Neural cell (in vitro differentiated cells): Measurements from ENCODE around the gene MGAT5B. TPM values are rescaled to one million over a fixed set of nuclear protein-coding genes. Genes with fewer than 3 reads are reported as not detected.

Experiments
- H2AFZ ChIP-seq: fragments of 200-600, 300-800 bp; sonication (generic), shearing (Covaris generic); 2 replicates; pipeline ENCODE4 v1.6.0; 2014; ENCODE audit warnings: low read depth, mild to moderate bottlenecking, antibody characterized with exemption, low read length, moderate library complexity
- H3F3A ChIP-seq: fragments of 200-600 bp; shearing (Covaris generic); 2 replicates; pipeline ENCODE4 v1.6.1; 2016; ENCODE audit warnings: mild to moderate bottlenecking, moderate library complexity, mixed read lengths, antibody characterized with exemption, low read length; ENCODE audit not compliant: insufficient read depth, poor library complexity, severe bottlenecking
- H3K27ac ChIP-seq: fragments of 200-600, 300-800 bp; sonication (generic), shearing (Covaris generic); 2 replicates; pipeline ENCODE4 v1.5.1; 2014; ENCODE audit warnings: mild to moderate bottlenecking, low read length, moderate library complexity
- H3K27me3 ChIP-seq: fragments of 300-800, 200-600 bp; sonication (generic), shearing (Covaris generic); 2 replicates; pipeline ENCODE4 v1.6.0; 2014; ENCODE audit warnings: mild to moderate bottlenecking, low read depth, low read length, moderate library complexity; ENCODE audit not compliant: insufficient read depth
- H3K36me3 ChIP-seq: fragments of 300-800, 200-600 bp; sonication (generic), shearing (Covaris generic); 2 replicates; pipeline ENCODE4 v1.5.1; 2014; ENCODE audit warnings: mild to moderate bottlenecking, antibody characterized with exemption, low read length, moderate library complexity; ENCODE audit not compliant: insufficient read depth
- H3K4me2 ChIP-seq: fragments of 300-800, 200-600 bp; sonication (generic), shearing (Covaris generic); 2 replicates; pipeline ENCODE4 v1.6.0; 2014; ENCODE audit warnings: mild to moderate bottlenecking, low read length
- H3K4me3 ChIP-seq: fragments of 300-800, 200-600 bp; sonication (generic), shearing (Covaris generic); 2 replicates; pipeline ENCODE4 v1.5.1; 2014; ENCODE audit warnings: mild to moderate bottlenecking, low read length, moderate library complexity
- H3K79me2 ChIP-seq: fragments of 200-600 bp; shearing (Covaris generic); replicated peaks from 2 replicates; pipeline ENCODE4 v1.6.0; 2014; ENCODE audit warnings: mild to moderate bottlenecking, low read length, moderate library complexity; ENCODE audit not compliant: insufficient read depth
- H3K9ac ChIP-seq: fragments of 300-800, 200-600 bp; sonication (generic), shearing (Covaris generic); 2 replicates; pipeline ENCODE4 v1.6.1; 2016; ENCODE audit warnings: mild to moderate bottlenecking, low read length, mixed read lengths
- H3K9me2 ChIP-seq: fragments of 200-600 bp; shearing (Covaris generic); 2 replicates; pipeline ENCODE4 v1.6.1; 2016; ENCODE audit warnings: mild to moderate bottlenecking, low read length, mixed read lengths; ENCODE audit not compliant: insufficient read depth
- H3K9me3 ChIP-seq: fragments of 200-600, 300-800 bp; sonication (generic), shearing (Covaris generic); 2 replicates; pipeline ENCODE4 v1.6.1; 2016; ENCODE audit warnings: mild to moderate bottlenecking, mixed run types, low read length, moderate library complexity, mixed read lengths
- H4K20me1 ChIP-seq: fragments of 200-600 bp; shearing (Covaris generic); 2 replicates; pipeline ENCODE4 v1.6.1; 2016; ENCODE audit warnings: mild to moderate bottlenecking, mixed run types; ENCODE audit not compliant: insufficient read depth
- EP300 ChIP-seq: fragments of 450-650 bp; conservative IDR thresholded peaks from 2 replicates; pipeline ENCODE4 v1.6.1; 2014; ENCODE audit warnings: antibody characterized with exemption, mild to moderate bottlenecking, moderate library complexity; ENCODE audit not compliant: poor library complexity, severe bottlenecking
- EZH2 ChIP-seq: fragments of 200-600, 300-800 bp; shearing (Covaris generic), sonication (generic); IDR thresholded peaks from 2 replicates; pipeline ENCODE4 v1.6.1; 2014; ENCODE audit warnings: antibody characterized with exemption, low read length, borderline replicate concordance, mild to moderate bottlenecking; ENCODE audit not compliant: insufficient read depth, poor library complexity, severe bottlenecking
- MXI1 ChIP-seq: fragments of 450-650 bp; conservative IDR thresholded peaks from 2 replicates; pipeline ENCODE4 v1.6.1; 2014; ENCODE audit warnings: antibody characterized with exemption, mild to moderate bottlenecking; ENCODE audit not compliant: poor library complexity, severe bottlenecking
- POLR2AphosphoS5 ChIP-seq: IDR thresholded peaks from 2 replicates; pipeline ENCODE4 v1.6.1; 2012
- RAD21 ChIP-seq: fragments of 450-650 bp; conservative IDR thresholded peaks from 2 replicates; pipeline ENCODE4 v1.6.1; 2014; ENCODE audit warnings: antibody characterized with exemption, mild to moderate bottlenecking, moderate library complexity
- SMC3 ChIP-seq: fragments of 450-650 bp; conservative IDR thresholded peaks from 2 replicates; pipeline ENCODE4 v1.6.1; 2014; ENCODE audit warnings: antibody characterized with exemption, mild to moderate bottlenecking, moderate library complexity; ENCODE audit not compliant: poor library complexity
- TAF1 ChIP-seq: IDR thresholded peaks from 2 replicates; pipeline ENCODE4 v1.6.1; 2012; ENCODE audit warnings: low read depth
- polyA plus RNA-seq: library from polyadenylated mRNA; depleted of rRNA; stranded (reverse); fragments of >200 nt; gene quantifications from 2 replicates; pipeline ENCODE4 v1.2.3, GENCODE V29; 2014
- TF ChIP-seq, protein P1 (sequence below): IDR thresholded peaks from 2 replicates; pipeline ENCODE4 v1.6.1; 2012; ENCODE audit warnings: borderline replicate concordance
- TF ChIP-seq, protein P2 (sequence below): fragments of 450-650 bp; IDR thresholded peaks from 2 replicates; pipeline ENCODE4 v1.5.1; 2014; ENCODE audit warnings: antibody characterized with exemption, mild to moderate bottlenecking, moderate library complexity; ENCODE audit not compliant: poor library complexity, severe bottlenecking

Gene MGAT5B
- polyA plus RNA-seq, 1 donor from 2014 or later = 8.8 TPM

DNA sequence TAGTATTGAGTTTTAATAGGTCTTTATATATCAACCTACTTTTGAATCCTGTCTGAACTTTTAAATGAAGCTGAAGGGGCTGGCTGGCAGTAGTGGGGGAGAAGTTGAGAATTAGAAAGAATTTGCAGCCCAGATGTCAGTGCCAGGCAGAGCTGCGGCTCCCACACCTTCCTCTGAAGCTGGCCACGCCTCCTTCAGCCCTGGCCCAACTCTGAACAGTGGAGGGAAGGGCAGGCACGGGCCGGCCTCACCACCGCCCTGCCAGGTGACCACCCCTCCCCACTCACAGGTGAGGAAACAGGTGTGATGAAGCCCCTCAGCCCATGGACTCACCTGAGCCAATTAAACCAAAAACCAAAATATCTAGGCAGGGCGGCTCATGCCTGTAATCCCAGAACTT, 87.0 kb downstream of the MGAT5B start (continued):
- TF ChIP-seq MXI1 = no peak
- no peak for TF ChIP-seq TAF1
- TF ChIP-seq SMC3 = no peak

DNA sequence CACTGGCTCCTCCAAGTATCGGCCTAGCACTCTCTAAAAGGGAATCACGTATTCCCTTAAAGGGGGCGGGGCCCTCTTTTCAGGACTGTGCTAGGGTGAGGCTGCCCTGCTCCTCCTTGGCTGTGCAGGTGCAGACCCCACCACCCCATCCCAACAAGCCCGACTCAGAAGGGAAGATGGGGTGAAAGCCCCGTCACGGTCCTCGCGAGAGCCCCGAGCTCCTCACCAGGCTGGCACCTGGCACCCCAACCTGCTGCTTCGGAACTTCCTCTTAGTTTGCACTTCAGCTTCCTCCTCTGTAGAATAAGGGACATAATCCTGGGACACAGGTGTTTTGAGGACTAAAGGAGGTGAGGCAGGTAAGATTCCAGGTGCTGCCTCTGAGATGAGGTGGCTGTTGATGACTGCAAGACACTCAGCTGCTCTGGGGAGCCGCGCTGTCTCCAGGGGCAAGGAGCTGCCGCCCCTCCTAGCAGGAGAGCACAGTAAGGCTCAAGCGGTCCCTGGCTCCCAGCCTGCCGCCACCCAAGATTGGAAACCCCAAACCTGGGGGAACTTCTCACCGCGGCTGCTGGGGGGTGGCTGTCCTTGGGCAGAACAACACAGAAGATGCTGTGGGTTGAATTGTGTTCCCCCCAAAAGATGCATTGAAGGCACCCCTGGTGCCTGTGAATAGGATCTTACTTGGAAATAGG, 88.8 kb downstream of the MGAT5B start:
- no peaks in the 10 kb centered on the region for H3K79me2 ChIP-seq
- no peaks in the 10 kb centered on the region for H3K9me2 ChIP-seq
- no peaks in the 10 kb centered on the region for H3K36me3 ChIP-seq
- H3K9me3 ChIP-seq = no peaks in the 10 kb centered on the region
- no peak overlapping the region for H2AFZ ChIP-seq
- TF ChIP-seq, protein P1, sequence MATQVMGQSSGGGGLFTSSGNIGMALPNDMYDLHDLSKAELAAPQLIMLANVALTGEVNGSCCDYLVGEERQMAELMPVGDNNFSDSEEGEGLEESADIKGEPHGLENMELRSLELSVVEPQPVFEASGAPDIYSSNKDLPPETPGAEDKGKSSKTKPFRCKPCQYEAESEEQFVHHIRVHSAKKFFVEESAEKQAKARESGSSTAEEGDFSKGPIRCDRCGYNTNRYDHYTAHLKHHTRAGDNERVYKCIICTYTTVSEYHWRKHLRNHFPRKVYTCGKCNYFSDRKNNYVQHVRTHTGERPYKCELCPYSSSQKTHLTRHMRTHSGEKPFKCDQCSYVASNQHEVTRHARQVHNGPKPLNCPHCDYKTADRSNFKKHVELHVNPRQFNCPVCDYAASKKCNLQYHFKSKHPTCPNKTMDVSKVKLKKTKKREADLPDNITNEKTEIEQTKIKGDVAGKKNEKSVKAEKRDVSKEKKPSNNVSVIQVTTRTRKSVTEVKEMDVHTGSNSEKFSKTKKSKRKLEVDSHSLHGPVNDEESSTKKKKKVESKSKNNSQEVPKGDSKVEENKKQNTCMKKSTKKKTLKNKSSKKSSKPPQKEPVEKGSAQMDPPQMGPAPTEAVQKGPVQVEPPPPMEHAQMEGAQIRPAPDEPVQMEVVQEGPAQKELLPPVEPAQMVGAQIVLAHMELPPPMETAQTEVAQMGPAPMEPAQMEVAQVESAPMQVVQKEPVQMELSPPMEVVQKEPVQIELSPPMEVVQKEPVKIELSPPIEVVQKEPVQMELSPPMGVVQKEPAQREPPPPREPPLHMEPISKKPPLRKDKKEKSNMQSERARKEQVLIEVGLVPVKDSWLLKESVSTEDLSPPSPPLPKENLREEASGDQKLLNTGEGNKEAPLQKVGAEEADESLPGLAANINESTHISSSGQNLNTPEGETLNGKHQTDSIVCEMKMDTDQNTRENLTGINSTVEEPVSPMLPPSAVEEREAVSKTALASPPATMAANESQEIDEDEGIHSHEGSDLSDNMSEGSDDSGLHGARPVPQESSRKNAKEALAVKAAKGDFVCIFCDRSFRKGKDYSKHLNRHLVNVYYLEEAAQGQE = no peak
- no peak for TF ChIP-seq MXI1
- no peak overlapping the region for H3K4me3 ChIP-seq
- no peak overlapping the region for H3K4me2 ChIP-seq
- peak overlapping the region; percentile 46 for H3K9ac ChIP-seq
- H4K20me1 ChIP-seq = no peaks in the 10 kb centered on the region
- no peaks in the 10 kb centered on the region for H3K27me3 ChIP-seq
- no peaks in the 10 kb centered on the region for H3F3A ChIP-seq
- peak overlapping the region; percentile 44 for H3K27ac ChIP-seq

DNA sequence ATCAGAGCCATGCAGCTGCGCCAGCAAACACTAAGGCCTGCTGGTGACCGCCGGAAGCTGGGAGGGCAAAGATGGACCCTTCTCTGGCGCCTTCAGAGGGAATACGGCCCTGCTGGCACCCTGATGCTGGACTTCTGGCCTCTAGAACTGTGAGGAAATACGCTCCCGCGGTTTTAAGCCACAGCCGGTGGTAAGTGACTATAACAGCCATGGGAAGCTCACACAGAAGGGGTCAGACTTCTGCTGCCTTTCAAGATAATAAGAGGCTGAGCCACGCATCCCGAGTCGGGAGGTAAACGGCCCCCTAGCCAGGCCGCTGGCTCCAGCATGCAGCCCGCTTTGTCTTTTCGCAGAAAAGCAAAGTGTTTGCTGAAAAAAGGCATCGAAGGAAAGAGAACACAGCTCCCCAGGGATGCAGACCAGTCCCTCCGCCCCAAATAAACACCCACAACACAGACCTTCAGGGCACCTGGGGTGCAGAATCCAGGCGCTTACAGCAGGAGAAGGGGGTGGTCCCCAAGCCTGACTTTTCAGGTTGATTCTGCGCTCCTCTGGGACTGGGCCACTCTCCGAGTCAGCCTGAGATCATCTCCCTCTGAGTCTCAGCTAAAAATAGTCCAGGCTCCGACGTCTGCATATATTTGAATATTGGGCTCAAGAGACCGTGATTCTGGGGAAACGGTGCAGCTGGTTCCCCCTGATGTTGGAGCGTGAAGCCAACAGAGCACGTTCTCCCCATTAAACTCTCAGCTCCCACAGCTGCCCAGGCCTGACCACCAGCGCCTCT, 89.7 kb downstream of the MGAT5B start:
- no peaks in the 10 kb centered on the region for H3K27me3 ChIP-seq
- H2AFZ ChIP-seq = no peak overlapping the region
- H3K27ac ChIP-seq = peak overlapping the region; percentile 44
- no peaks in the 10 kb centered on the region for H3K36me3 ChIP-seq
- H4K20me1 ChIP-seq = no peaks in the 10 kb centered on the region
- H3K4me2 ChIP-seq = no peak overlapping the region
- H3K9me2 ChIP-seq = no peaks in the 10 kb centered on the region
- no peak for TF ChIP-seq EZH2
- TF ChIP-seq, protein P2, sequence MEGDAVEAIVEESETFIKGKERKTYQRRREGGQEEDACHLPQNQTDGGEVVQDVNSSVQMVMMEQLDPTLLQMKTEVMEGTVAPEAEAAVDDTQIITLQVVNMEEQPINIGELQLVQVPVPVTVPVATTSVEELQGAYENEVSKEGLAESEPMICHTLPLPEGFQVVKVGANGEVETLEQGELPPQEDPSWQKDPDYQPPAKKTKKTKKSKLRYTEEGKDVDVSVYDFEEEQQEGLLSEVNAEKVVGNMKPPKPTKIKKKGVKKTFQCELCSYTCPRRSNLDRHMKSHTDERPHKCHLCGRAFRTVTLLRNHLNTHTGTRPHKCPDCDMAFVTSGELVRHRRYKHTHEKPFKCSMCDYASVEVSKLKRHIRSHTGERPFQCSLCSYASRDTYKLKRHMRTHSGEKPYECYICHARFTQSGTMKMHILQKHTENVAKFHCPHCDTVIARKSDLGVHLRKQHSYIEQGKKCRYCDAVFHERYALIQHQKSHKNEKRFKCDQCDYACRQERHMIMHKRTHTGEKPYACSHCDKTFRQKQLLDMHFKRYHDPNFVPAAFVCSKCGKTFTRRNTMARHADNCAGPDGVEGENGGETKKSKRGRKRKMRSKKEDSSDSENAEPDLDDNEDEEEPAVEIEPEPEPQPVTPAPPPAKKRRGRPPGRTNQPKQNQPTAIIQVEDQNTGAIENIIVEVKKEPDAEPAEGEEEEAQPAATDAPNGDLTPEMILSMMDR = peak; percentile 11
- no peak for TF ChIP-seq EP300
- TF ChIP-seq SMC3 = no peak
- TF ChIP-seq TAF1 = no peak
- TF ChIP-seq, protein P1 = no peak
- peak; percentile 15 for TF ChIP-seq MXI1
- TF ChIP-seq POLR2AphosphoS5 = no peak
- peak; percentile 17 for TF ChIP-seq RAD21
- H3K79me2 ChIP-seq = no peaks in the 10 kb centered on the region
- H3K4me3 ChIP-seq = peak overlapping the region; percentile 40
- no peaks in the 10 kb centered on the region for H3F3A ChIP-seq
- H3K9me3 ChIP-seq = no peaks in the 10 kb centered on the region
- peak overlapping the region; percentile 46 for H3K9ac ChIP-seq
